Measurements from ENCODE around the gene MEIOC.

DNA sequence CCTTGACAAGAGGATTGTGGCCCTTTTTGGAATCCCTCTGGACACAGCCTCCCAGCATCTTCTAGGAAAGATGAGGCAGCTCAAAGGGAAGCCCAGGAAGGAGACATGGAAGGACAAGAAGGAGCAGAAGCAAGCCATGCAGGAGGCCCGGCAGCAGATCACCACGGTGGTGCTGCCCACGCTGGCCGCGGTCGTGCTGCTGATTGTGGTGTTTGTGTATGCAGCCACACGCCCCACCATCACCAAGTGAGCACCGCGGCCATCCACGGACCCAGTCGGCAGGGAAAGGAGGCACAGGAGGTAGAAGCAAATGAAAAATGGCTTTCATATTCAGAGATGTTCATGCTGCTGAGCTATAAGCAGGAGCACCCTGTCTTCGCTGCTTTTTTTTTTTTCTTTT is 10.9 kb upstream of the MEIOC start:
- TF ChIP-seq POLR2A (IDR thresholded peaks at IDR 0.05) (no peak), CTCF (IDR thresholded peaks at IDR 0.05) (no peak)

All from testis (tissue), 2 donors.